Measurements from ENCODE around the gene RTN4R. TPM values are rescaled to one million over a fixed set of nuclear protein-coding genes. Genes with fewer than 3 reads are reported as not detected.

RTN4R gene
- total and polyA plus RNA-seq, 9 of the 15 experiments (the other 6 are each of a cell fraction or from before 2014, with no cell fraction given): 0.04 to 2.8 (median 1.4) TPM; not detected in 3

- TF ChIP-seq ZNF280A (IDR thresholded peaks at IDR 0.05; ENCODE audit: low read depth, partially characterized antibody): no peak
- TF ChIP-seq ZNF77 (CRISPR knock-in tag; IDR thresholded peaks at IDR 0.05): no peak
- TF ChIP-seq AFF1 (IDR thresholded peaks at IDR 0.05; ENCODE audit: low read depth in 1 of 2, partially characterized antibody in 2 of 2): no peak
- no peak for TF ChIP-seq COPS2 (conservative IDR thresholded peaks at IDR 0.05)
- no peak for TF ChIP-seq CBX2 (IDR thresholded peaks at IDR 0.05; ENCODE audit: insufficient read depth, low read length, poor library complexity, severe bottlenecking)
- TF ChIP-seq RREB1 (CRISPR knock-in tag; IDR thresholded peaks at IDR 0.05): no peak
- no peak for TF ChIP-seq ATF7 (IDR thresholded peaks at IDR 0.05)
- TF ChIP-seq ESRRB (CRISPR knock-in tag; IDR thresholded peaks at IDR 0.05; ENCODE audit: borderline replicate concordance): no peak
- TF ChIP-seq PYGO2 (tag; IDR thresholded peaks at IDR 0.05): no peak
Measured at GRCh38 chr22:20316217-20316843, 48.2 kb upstream of the RTN4R start (continued).

Measured in K562 (cell line).